IMR-90 (cell line): ENCODE data around the gene ZNF763.

Source experiments
- CTCF ChIP-seq: conservative IDR thresholded peaks from 2 replicates; pipeline ENCODE4 v1.5.1; 2012; ENCODE audit warnings: mild to moderate bottlenecking, low read depth, low read length, improper control_type of control experiment
- RCOR1 ChIP-seq: IDR thresholded peaks from 2 replicates; pipeline ENCODE4 v1.6.1; 2012; ENCODE audit warnings: mild to moderate bottlenecking, low read length, improper control_type of control experiment; ENCODE audit not compliant: insufficient replicate concordance
- USF2 ChIP-seq: fragments of 150-350 bp; IDR thresholded peaks from 2 replicates; pipeline ENCODE4 v1.6.1; 2017; ENCODE audit warnings: mild to moderate bottlenecking, antibody characterized with exemption, low read length, low read depth

GRCh38 chr19:11931051-11931450 is 33.8 kb upstream of the ZNF763 start:
- TF ChIP-seq RCOR1 (no peak), CTCF (no peak), USF2 (no peak)
